ACHN (cell line): ENCODE data around the gene KDM4B.

ENCODE experiments used
- DNase-seq: peaks from one replicate; pipeline ENCODE4 v3.0.0-alpha.2; 2015
- in situ Hi-C: cut with HindIII; loops from 2 replicates; pipeline ENCODE4 v1.10.0; 2017; ENCODE audit warnings: low sequenced_read_pairs, low pct_ligation_motif_present, low pct_unique_long_range_greater_than_20kb

Gene KDM4B

DNA sequence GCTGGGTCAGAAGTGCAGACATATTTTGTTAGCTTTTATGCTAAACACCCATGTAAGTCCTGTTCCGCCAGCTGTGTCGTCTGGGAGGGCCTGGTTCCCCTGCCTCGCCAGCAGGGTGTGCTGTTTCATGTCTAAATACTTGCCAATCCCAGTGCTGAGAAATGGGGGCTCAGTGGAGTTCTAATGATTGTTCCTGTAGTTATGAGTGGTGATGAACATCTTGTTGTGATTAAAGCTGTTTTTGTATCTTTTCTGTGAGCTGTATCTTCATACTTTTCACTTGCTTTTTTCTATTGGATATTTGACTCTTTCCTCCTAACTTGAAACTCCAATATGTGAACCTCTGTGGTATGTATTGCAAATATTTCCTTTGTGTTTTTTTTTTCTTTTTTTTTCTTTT, 32.7 kb downstream of the KDM4B start:
- DNase-seq = peak; percentile 32

DNA sequence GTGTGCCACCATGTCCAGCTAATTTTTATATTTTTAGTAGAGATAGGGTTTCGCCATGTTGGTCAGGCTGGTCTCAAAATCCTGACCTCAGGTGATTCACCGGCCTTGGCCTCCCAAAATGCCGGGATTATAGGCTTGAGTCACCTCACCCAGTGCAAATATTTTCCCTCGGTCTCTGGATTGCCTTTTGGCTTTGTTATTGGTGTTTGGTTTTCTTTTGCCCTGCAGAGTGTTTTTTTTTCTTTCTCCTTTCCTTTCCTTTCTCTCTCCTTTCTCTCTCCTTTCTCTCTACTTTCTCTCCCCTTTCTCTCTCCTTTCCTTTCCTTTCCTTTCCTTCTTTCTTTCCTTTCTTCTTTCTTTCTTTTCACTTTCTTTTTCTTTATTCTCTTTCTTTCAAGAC, 33.2 kb downstream of the KDM4B start:
- in situ Hi-C loops = no loop called here
- DNase-seq = no peak

More for the DNA sequence above, 32.7 kb downstream of the KDM4B start:
- in situ Hi-C loops = no loop called here

DNA sequence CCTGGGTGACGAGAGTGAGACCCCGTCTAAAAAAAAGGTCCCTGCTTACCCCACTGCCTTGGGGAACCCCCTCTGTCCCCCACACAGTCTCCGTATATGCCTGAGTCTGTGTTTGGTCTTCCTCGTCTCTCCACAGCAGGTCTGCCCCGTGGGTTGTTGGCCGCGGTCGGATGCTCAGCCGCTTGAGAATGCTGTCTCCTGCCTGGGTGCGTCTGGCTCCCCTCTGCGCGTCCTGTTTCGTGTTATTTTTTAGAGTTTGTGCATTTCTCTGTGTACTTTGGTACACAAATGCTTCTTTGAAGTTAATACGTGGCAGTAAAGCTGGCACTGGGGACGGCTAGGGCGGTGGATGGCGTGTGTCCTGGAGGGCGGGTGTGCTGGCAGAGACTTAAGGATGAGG, 34.9 kb downstream of the KDM4B start:
- DNase-seq = no peak
- in situ Hi-C loops = no loop called here

DNA sequence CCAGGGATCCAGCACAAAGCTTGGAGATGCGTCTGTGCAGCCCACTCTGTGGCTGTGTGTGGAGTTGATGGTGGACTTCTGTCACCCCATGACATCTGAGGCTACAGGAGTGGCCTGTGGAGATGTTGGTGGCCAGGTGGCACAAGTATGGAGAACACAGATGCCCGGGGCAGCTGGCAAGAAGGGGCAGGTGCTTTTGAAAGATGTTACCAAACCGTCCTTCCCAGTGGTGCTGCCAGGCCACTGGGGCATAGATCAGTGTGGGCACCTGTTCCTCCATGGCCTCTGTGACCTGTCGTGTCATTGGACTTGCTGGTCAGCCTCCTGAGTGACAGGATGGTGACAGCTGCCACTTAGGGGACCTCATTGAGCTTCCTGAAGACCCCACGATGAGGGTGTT, 36.2 kb downstream of the KDM4B start:
- no peak for DNase-seq
- in situ Hi-C loops = no loop called here

DNA sequence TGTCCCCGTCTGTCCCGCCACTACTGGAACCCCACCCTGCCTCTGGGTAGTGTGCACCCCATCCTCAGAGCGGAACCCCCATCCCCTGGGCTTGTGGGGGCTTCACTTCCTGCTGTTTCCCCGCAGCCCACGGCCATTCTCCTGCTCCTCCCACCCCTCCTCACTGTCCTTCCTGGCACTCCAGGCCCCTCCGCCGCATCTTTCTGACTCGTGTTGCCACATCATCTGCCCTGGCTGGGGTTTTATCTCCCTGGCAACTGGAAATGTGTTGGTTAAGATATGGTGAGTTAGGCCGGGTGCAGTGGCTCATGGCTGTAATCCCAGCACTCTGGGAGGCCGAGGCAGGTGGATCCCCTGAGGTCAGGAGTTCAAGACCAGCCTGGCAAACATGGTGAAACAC, 37.3 kb downstream of the KDM4B start:
- in situ Hi-C loops = no loop called here
- peak; percentile 23 for DNase-seq

DNA sequence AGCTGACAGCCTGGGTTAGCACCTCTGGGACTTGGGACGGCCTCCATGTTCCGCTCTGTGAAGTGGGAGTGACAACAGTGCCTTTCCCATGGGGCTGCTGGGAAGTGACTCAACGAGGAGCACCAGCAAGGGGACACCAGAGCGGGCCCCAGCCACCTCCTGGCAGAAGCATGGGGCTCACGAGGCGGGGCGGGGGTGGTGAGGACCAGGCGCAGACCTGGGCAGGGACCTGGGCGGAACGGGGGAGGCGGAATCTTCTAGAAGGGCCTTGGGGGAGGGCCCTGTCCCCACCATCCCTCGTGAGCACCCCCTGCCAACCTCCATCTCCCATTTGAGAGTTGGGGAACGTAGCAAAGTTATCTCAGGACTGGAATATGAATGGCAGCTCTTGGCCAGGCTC, 37.9 kb downstream of the KDM4B start:
- no peak for DNase-seq
- in situ Hi-C loops = no loop called here

DNA sequence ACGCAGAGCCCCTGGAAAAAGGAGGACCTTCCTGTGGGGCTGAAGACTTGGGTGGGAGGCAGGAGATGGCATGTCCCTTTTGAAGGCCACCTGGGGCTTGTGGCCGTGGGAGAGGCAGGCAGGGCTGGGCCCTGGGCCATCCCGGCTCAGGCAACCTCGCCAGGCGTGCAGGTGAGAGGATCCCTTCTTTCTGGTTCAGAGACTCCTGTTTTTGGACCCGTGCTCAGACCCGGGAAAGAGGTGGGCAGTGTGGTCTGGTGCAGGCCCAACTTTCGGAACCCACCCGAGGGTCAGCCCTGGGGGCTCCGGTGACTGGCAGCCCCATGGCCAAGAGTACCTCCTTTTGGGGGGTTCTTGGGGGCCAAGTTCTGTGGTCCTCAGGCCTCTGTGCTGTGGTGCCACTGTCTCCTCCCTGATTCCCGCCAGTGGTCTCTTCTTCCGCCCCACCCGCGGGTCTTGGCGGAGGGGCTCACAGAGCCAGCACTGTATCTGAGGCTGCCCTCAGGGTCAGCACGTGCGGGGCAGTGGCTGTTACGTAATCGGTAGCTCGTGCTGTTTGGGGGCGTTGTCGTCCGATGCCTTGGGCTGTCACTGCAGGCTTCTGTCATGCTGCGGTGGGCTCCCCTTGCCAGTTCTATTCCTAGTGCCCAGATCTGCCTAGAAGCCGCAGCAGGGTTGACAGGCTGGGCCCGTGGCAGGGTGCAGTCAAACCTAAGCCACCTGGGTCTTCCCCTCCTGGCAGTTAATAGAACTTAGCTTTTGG, 42.7 kb downstream of the KDM4B start:
- in situ Hi-C loops = no loop called here
- no peak for DNase-seq

DNA sequence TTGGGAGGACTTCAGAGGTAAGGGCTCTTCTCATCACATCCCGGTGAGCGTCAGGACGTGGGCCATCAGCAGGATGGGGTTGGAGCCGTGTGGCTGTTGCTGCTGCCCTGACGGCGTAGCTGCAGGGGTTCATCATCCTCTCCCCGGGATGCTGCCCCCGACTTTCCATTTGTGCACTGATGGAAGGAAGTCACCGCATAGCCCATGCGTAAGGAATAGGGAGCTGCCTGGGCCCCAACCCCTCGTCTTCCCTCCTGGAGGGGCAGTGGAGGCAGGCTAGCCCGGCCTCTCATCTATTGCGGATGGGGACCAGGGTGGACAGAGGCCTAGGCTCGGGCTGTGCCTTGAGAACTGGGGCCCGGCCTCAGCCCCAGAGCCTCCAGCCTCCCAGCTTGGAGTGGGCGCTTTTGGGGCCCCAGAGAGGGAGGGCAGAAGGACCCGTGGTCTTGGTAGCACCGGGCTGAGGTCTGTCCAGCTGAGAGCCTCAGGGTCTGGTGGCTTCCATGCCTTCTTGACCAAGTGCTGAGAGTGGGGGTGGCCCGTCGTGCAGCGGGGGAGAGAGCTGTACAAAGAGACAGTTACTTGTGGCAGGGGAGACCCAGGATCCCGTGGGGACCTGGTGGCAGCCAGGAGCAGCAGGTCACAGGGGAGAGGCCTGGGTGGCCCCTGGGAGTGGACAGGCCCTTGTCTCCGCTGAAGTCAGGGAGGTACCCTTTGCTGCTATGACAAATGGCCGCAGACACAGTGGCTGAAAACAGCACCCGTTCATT, 44.0 kb downstream of the KDM4B start:
- no peak for DNase-seq
- in situ Hi-C loops = no loop called here

DNA sequence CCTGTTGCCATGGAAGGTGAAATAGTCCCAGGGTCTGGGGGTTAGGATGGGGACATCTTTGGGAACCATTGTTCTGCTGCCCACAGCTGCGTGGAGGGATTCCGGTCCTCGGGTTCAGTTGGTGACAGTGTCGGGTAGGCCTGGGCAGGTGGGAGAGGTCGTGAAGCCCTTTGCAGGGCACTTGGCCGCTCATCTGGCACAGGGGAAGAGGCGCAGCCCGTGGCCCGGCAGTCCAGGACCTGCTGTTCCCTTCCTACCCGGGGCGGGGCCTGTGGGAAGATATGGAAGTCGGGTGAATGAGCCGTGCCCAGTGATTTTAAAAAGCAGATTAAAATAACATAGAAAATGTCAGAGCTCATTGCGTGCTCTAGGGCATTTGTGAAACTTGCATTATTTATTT, 44.8 kb downstream of the KDM4B start:
- DNase-seq = no peak
- in situ Hi-C loops = no loop called here

DNA sequence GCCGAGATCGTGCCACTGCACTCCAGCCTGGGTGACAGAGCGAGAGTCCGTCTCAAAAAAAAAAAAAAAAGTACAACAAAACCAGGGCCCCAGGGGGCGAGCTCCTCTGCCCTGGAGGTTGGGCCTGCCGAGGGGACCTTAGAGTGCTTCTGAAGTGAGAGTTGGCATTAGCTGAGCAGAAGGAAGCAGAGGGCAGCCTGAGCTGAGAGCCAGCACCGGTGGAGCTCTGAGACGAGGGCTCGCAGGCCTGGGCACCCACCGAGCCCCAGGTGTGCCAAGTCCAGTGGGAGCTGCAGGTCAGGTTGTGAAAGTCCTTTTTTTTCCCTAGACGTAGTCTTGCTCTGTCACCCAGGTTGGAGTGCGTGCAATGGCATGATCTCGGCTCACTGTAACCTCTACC, 46.0 kb downstream of the KDM4B start:
- in situ Hi-C loops = no loop called here
- no peak for DNase-seq

DNA sequence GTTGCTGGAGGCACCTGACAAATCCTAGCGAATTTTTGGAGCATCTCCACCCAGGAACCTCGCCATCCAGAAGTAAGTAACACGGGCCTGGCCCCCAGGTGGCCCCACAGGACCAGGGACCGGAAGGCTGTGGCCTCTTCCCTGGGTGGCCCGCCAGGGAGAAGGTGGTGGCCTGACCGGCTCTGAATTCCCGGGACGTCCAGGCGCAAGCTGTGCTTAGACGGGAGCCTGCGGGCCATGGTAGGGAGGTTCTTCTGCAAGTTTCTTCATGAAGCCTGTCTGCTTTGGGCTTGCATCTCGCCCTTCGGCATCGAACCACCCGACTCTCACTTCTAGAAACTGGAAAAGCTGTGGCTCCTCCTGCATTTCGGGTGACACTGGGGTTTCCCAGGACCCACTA, 47.4 kb downstream of the KDM4B start:
- no peak for DNase-seq
- in situ Hi-C loops = no loop called here

DNA sequence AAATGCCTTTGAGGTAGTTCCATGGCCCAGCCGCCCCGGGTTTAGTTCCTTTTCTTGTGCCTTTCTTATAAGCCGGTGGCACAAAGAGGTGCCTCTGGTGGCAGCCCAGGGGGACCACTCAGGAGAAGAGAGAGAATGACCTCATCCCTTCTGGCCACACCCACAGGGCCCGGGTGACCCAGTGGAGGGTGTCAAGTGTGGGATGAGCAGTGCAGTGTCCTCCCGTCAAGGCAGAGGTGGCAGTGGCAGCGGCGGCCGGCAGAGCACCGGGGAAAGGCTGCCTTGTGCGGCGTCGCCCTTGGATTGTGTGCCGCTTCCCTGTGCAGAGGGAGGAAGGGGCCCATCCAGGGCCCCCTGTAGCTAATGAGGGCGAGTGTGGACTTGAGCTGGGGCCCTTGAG, 47.9 kb downstream of the KDM4B start:
- in situ Hi-C loops = no loop called here
- no peak for DNase-seq

DNA sequence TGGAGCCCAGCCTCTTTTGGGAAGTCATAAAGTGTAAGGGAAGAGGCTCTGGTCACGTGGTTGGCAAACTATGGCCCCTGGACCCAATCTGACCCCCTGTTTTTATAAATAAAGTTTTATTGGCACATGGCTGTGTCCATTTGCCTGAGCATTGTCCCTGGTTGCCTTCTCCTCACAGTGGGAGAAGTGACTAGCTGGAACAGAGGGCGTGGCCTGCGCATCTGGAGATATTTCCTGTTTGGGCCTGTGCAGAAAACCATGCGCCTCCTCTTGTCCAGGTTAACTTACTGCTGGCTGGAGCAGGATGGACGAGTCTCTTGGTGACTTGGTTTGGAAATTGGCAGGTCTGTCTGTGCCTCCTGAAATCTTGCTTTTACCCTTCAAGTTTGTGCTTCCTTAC, 48.3 kb downstream of the KDM4B start:
- DNase-seq = no peak
- in situ Hi-C loops = no loop called here

DNA sequence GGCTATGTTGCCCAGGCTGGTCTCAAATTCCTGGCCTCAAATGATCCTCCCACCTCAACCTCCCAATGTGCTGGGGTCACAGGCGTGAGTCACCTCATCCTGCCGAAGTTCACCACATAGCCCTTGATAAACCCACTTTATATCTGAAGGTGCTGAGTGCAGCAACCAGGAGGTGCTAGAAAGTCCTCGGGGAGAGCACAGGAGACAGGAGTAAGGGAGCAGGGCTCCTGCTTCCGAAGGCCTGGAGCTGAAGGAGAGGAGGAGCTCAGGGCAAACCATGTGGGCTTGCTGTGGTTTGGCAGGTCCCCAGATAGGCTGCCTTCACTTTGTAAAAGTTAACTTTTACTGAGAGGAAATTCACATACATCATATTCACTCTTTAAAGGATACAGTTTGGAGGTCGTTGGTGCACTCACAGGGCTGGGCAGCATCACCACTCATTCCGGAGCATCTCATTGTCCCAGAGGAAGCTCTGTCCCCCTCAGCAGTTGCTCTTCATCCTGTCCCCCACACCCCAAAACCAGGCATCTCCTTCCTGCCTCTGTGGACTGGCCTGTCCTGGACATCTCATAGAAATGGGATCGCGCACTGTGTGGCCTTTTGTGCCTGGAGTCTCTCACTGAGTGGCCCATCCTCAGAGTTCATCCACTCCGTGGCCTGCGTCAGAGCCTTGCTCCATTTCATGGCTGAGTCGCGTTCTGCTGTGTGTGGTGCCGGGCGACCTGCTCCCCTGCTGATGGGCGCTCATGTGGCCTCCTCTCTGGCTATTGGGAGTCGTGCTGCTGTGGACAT, 49.5 kb downstream of the KDM4B start:
- peak; percentile 39 for DNase-seq
- in situ Hi-C loops = no loop called here

DNA sequence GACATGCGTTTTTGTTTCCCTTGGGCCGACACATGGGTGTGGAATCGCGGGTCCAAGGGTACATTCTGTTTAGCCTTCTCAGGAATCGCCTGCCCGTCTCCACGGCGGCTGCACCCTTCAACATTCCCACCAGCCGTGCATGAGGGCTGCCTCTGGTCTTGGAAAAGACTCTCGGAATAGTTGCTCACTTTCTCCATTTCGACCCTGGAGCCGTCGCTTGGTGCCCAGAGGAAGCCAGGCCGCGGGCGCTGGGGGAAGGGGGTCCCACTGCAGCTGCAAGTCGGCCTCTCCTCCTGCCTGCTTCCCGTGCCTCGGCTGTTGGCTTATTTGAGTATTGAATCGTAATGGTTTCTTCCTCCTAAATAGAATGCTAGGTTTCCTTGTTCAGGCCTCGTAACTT, 51.5 kb downstream of the KDM4B start:
- DNase-seq = no peak
- in situ Hi-C loops = no loop called here

DNA sequence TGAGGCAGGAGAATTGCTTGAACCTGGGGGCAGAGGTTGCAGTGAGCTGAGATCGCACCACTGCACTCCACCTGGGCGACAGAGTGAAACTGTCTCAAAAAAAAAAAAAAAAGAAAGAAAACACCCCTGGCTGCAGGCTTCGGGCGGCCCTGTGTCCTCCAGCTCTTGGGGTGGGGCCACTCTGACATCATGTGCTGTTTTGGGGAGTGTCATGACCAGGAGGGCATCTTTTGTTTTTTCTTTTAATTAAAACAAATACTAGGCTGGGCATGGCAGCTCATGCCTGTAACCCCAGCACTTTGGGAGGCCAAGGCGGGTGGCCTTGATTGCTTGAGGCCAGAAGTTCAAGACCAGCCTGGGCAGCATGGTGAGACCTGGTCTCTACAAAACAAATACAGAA, 52.1 kb downstream of the KDM4B start:
- in situ Hi-C loops = no loop called here

DNA sequence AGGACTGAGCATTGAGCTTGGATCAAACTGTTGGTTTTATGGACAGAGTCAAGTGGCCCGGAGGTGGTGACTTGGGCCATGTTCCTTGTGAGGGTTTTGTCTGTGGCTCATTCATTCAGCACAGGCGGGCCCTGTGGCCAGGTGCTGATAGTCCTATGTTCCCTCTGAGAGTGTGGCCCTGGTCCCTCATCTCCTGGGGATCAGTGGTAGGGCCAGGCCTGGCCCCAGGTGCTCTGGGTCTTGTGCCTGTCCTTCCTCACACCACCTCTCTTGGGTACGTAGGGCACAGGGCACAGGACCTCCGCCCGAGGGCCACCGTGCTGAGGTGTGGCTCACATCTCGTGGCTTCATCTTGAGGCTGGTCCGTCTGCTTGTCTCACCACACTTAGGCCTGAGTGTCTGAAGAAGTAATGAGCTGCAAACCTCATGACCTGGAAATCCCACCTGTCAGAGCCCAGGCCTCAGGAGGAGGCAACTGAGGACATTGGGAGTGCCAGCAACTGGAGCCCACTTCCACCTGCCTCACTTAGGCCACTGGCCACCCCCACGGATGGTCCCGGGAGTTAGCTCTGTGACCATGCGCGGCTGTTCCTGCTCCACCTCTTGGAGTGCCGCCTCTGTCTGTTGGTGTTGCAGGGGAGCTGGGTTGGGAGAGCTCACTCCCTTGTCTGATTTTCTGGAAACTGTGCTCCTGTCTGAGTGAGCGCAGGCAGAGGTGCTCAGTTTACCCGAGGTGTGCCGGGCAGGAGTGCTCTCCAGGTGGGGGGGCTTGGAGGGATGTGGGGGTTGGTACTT, 53.4 kb downstream of the KDM4B start:
- in situ Hi-C loops = no loop called here
- no peak for DNase-seq

More for the DNA sequence above, 52.1 kb downstream of the KDM4B start:
- DNase-seq = no peak

DNA sequence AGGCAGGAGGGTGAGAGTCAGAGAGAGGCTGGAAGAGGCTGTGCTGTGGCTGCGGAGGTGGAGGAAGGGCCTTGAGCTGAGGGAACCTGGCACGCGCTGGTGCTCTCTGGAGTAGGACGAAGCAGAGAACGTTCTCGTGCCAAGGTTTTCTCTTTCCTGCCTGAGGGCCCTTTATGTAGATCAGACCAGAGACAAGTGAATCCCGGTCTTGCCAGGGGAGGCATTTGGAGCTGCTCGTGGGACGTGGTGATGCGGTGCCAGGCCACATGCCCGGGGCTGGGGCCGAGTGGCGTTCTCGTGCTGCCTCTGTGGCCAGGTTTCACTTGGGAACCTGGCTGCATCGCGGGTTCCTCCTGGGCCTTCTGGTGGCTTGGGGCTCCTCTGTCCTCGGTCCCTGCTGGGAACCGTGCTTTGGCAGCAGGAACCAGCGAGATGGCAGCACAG, 54.2 kb downstream of the KDM4B start:
- in situ Hi-C loops = no loop called here
- DNase-seq = no peak

DNA sequence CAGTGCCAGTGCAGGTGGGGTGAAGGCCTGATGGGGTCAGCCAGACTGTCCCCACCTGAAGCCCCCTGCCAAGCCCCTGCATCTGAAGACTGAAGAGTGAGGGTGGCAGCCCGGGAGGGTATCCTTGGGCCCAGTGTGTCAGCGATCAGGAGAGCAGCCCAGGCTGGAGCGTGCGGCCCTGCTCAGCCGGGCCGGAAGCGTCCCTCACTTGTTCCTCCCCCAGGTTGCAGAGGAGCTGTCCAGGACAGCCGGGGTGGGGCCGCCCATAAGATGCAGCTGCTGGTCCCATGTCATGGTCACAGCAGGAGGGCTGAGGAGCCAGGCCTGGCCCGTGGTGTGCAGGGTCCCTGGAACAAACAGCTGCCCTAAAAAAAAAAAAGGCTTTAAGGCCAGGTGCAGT, 55.4 kb downstream of the KDM4B start:
- no peak for DNase-seq
- in situ Hi-C loops = no loop called here
